SHP77 (cell line): ENCODE results near the gene CNTNAP2.
A peak's percentile ranks its signal among the peaks of the same experiment; 100 is the strongest.

Source experiments
- DNase-seq, 2 experiments: peaks; one replicate each; lab custom pipeline; 2025; lab: John Stamatoyannopoulos, UW

CNTNAP2 gene

GRCh38 chr7:148148456-148148855 is 2031.9 kb downstream of the CNTNAP2 start:
- DNase-seq, result no peak

DNA sequence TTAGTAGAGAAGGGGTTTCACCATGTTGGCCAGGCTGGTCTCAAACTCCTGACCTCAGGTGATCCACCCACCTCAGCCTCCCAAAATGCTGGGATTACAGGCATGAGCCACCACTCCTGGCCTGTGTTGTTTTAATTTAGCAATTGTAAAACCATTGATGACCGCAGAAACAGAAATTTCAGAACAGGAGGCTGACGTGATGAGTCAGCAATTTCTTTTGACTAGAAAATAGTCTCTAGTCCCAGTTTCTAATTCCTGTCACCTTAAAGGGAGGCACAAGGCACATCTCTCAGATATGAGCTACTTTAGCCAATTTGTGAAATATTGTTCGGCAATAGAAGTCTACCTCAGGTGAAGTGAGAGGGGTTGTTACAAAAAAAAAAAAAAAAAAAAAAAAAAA is 2033.1 kb downstream of the CNTNAP2 start:
- DNase-seq, result no peak

DNA sequence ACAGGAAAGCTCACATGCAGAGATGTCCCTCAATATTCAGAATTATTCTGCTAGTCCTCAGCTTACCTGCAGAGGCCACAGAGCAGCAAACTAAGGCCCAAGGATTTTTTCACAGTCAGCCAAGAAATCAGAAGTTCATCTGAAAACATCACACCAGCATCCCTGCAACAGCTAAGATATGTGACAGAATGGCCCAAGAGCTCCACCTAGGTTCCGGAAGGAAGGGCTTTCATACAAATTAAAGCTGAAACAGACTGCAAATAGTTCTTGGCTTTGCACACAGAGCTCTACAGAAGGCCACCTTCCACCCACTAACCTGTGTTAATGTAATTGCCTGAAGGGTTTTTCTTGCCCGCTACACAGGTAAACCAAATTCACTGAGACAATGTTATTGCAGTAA is 2035.2 kb downstream of the CNTNAP2 start:
- DNase-seq, result no peak

DNA sequence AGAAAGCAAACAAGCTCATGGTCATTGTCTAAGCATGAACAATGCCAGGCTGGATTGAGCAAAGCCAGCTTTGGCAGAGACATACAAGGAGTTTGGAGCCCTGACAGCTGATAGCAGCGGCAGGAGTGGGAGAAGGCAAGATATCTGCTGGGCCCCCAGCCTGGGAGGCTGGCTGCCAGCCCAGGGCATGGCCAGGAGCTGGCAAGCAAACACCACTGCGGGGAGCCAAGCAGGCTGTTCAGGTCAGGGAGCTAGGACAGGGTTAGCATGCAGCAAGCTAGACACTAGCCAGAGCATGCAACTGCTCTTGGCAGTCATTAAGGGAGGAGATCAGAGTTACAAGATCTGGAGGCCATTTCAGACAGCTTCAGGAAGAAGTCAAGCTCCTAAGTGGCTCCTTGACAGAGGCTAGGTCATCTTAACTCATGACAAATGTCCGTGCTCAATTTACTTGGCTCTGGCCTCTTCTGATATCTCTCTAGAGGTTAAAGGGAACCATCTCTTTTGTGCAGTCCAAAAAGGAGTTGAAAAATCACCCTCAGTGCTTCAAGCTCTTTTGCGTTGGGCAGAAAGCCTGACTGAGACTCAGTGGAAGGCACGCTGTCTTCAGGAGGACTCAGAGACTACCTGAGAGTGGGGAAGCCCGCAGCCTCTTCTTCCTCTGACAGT is 2037.1 kb downstream of the CNTNAP2 start:
- peak; percentile 29 to 77 for DNase-seq

GRCh38 chr7:148155000-148155399 is 2038.4 kb downstream of the CNTNAP2 start:
- no peak for DNase-seq

DNA sequence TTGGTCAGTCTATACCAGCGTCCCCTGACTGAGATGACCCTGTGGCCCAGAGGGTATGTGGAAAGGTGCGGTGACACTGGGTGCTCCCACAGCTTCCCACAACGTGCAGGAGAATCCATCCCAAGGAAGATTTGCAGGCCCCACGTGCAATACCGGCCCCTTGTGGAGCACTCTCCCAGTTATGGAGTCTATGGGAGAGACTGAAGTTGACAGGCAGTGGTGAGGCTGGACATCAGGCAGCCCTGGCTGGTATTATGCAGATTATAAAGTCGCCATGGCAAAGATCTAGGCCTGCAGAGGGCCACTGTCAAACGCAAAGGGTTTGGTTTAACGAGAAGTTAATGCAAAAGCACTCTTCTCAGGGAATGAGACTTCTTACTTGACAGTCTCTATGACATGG is 2039.2 kb downstream of the CNTNAP2 start:
- no peak for DNase-seq

DNA sequence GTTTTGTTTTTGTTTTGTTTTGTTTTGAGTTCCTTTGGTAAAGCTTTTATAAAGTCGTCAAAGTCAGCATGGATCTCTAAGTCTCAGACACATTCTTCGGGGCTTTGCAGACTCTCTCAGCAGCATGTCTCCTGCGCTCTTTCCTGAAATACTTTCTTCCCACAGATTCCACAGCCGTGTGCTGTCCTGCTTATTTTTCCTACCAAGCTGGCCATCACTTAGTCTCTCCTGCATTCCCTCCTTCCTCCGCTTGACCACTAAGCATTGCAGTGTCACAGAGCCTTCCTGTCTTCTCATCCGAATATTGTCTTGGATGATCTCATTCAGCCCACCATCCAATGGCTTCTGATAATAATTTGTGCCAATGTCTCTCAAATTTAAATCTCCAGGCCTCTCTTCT is 2039.6 kb downstream of the CNTNAP2 start:
- DNase-seq, result no peak

DNA sequence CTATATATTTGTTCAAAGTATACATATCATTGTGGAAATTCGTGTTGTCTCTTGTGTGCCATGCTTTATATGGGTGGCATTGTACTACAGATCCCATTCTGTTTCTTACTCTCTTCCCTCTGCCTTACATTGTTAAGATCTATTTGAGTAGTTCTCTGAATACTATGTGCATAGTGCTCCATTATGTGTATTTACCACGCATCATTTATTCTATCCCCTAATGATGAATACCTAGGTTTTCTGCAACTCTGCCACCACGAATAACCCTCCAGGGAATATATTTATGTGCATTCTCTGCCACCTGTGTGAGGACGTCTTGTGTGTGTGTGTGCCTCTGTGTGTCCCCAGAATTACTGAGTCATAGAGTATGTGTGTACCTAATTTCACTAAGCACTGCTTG is 2042.7 kb downstream of the CNTNAP2 start:
- no peak for DNase-seq

GRCh38 chr7:148161776-148162175 is 2045.2 kb downstream of the CNTNAP2 start:
- no peak for DNase-seq

- no peak for DNase-seq
Measured at GRCh38 chr7:148162808-148163207, 2046.2 kb downstream of the CNTNAP2 start.

- no peak for DNase-seq
Measured at GRCh38 chr7:148163246-148163645, 2046.6 kb downstream of the CNTNAP2 start.

DNA sequence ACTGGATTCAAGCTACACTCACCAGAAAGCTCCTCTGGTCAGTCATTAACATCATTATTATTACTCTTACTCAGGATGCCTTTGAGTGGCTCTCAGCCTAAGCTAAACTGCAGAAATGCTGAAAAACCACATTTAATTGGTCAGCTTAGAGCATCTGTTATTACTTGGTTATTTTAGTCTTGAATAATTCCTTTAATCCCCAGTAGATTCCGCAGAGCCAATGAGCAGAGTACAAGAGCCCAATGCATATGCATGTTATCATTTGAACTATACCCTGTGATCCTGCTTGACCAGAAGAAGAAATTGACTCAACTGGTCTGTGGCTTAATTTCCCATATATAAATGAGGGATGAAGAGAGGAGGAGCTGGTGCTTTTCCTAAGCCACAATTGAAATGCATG is 2056.3 kb downstream of the CNTNAP2 start:
- DNase-seq, result no peak

DNA sequence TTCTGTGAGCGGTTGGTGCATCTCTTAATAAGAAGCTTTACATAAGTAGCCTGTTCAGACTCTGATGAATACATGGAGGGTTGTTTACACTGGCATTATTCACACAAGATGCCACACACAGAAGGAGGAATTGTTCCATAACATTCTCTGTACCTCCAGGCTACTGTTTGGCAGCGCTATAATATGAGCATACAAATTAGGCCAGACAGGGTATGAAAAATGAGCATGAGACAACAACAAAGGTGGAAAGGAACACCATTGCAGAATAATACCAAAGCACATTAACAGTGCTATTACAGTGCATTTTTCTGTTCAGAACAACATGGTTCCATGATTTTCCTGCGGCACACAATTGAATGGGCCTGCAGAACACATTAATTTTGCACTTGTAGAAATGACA is 2056.8 kb downstream of the CNTNAP2 start:
- DNase-seq, result no peak

DNA sequence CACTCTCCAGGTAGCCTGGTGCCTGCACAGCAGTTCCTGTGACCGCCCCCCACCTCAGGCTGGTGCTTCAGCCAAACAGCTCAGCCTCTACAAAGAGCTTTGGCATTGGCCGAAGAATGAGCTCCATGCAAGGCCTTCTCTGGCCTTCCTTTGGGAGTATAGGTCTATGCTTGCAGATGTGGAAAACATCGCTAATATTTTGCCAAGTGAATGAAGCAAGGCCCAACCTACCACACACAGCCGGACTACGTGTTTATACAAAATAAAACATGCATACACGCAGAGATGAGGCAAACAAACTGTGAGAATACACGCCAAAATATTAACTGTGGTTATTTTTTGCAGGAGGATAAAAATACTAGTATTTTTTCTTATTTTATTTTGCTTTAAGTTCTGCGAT is 2057.8 kb downstream of the CNTNAP2 start:
- DNase-seq, result no peak

DNA sequence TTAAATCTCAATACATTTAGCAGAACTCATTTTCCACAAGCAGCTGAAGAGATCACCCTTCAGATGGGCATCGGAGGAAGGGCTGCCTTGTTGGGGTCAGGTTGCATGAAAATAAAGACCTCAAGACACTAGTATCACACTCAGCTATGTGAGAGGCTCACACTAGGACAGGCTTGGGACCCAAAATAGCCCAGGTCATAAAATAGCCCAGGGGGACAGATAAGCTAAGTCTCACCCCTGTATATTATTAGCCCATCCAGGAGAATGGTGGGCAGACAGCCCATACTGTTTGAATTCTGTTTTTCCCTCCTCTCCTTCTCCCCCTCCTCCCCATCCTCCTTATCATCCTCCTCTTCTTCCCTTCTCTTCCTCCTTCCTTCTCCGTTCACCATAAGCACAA is 2058.9 kb downstream of the CNTNAP2 start:
- DNase-seq, result no peak

- DNase-seq, result no peak
Measured at GRCh38 chr7:148177972-148178371, 2061.4 kb downstream of the CNTNAP2 start.

DNA sequence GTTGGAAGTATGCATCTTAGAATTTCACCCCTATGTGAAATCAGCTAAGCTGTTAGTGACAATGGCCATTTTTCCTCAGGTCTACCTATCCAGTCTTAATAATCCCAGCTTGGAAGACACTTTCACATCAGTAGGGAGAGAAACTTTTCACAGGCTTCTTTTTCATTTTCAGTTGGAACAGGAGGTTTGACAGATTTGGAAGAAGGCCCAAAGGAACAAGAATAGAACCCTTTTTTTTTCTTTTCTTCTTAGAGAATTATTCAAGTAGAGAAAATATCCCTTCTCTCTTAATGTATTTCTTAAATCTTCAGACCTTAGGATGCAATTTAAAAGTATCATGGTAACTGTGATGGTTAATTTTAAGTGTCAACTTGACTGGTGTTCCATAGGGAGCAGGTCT is 2063.5 kb downstream of the CNTNAP2 start:
- no peak for DNase-seq

DNA sequence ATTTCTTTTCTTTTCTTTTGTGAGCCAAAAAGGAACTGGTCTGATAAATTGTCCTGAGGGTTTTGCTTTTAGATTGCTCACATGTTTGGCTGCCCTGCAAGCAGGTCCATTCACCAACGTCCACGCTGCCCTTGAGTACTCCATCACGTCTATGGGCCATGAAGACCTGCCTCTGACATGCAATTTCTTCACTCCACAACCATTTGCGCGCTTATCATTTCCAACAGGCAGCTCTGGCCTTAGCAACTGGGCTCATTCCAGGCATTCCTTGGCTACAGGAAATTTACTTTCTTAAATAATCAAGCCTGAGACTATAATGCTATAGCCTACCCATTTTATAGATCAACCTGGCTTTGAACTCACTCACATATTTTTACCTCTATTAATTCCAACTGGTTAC is 2065.7 kb downstream of the CNTNAP2 start:
- DNase-seq, result no peak

DNA sequence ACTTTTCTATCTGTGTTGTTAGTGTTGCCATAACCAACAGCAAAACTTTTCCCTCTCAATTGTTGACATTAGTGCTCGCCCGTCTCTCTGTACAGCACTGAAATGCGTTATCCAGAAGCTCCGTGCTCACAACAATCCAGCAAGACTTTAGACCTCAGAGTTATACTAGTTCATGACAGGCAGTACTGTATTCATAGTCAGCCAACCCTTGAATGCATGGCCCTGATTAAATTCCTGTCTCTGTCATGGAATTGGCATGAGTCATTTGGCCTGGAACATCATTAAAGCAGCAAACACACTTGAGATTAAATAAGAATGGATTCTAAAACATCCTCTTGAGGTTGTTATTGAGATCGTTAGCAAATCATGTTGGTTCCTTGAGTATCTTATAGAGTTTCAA is 2068.4 kb downstream of the CNTNAP2 start:
- no peak for DNase-seq

DNA sequence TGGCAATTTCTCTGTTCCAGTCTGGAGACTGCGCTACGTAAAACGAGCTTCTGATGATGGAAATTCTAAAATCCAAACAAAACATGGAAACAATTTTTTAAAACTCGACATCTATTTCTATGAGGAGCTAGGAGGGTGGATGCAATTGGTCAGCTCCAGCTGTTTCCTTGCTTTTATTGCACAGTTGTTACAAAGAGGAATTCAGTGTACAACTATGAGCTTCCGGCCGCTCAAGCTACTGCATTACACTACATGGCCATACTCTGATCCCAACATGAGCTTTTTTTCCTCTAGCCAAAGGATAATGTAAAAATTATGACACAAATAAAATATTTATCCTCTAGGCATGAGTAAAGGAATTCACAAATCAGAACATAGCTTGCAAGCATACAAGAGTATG is 2070.9 kb downstream of the CNTNAP2 start:
- DNase-seq, result no peak

DNA sequence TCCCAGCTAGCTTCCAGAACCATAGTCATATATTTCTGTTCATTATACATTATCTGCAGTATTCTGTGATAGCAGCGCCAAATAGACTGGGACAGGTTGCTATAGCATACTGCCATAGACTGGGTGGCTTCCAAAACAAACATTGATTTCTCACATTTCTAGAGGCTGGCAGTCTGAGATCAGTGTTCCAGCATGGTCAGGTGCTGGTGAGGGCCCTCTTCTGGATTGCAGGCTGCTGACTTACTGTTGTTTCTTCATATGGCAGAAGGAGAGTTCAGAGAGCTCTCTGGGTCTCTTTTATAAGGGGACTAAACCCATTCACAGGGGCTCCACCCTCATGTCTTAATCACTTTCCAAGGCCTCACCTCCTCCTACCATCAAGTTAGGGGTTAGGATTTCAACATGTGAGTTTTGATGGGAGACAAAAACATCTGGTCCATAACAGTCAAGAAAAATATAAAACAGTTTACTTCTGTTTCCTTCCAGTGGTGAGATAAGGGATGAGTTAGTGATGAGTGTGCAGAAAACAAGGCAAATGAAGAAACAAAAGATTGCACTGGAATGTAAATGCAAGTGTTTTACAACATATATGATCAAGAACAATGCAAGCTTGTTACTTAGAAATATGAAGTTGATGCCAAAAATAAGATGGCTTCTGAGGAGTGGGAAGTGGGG is 2074.9 kb downstream of the CNTNAP2 start:
- DNase-seq, result peak; percentile 73 to 74

DNA sequence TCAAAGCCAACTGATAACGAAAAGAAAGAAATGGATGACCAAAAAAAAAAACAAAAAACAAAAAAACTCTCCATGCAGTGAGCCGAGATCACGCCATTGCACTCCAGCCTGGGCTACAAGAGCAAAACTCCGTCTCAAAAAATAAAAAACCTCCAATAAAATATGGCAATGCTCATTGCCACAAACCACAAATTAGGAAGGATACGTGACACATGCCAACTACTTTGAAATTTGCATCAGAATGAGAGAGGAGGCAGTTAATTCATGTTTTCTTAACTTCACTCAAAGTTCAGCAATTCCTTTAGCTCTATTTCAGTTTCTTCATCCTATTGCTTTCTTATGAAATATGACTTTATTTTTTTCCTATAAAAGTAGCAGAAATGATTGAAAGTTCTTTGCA is 2075.9 kb downstream of the CNTNAP2 start:
- DNase-seq, result no peak

GRCh38 chr7:148201992-148202391 is 2085.4 kb downstream of the CNTNAP2 start:
- no peak for DNase-seq
